ENCODE data around the gene LYG2.

LYG2 gene

DNA sequence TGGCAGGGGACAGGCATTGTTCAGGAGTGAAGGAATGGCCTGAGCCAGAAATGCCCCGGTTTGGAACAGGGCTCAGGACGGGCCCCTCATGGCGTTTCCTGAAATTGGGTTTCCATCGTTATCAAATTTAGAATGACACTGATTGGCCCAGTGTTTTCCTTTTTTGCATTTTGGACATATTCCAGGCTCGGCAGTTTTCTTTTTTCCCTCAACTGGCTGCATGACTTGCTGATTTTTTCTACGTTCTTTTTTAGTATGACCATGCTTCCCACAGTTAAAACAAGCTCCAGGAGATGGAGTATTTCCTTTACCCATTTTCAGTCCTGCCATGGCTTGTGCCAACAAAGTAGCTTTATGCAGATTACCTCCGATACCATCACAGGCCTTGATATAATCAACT, 20.4 kb upstream of the LYG2 start:
- DNase-seq (ENCODE audit: extremely low spot score): no peak
- CTCF ChIA-PET: no interaction called here
- POLR2A ChIA-PET: interaction anchor here (0.6 kb wide), 1 partner anchor 174 kb away, joined by 3 read pairs; no protein-coding TSS in a partner anchor
- no peak for TF ChIP-seq LEF1 (IDR thresholded peaks at IDR 0.05; ENCODE audit: borderline replicate concordance)
- no peak for TF ChIP-seq ZNF384 (IDR thresholded peaks at IDR 0.05)
- no peak for TF ChIP-seq ARNT (IDR thresholded peaks at IDR 0.05)
- no peak for TF ChIP-seq SUZ12 (IDR thresholded peaks at IDR 0.05)
- no peak for TF ChIP-seq BHLHE40 (IDR thresholded peaks at IDR 0.05; ENCODE audit: borderline replicate concordance)

GRCh38 chr2:99261242-99261641, 5.8 kb upstream of the LYG2 start:
- POLR2A ChIA-PET: no interaction called here
- CTCF ChIA-PET: no interaction called here
- TF ChIP-seq ZNF384 (IDR thresholded peaks at IDR 0.05) (no peak), FOXK2 (IDR thresholded peaks at IDR 0.05) (no peak), HDGF (IDR thresholded peaks at IDR 0.05; ENCODE audit: borderline replicate concordance) (no peak), SP1 (IDR thresholded peaks at IDR 0.05) (no peak), ARNT (IDR thresholded peaks at IDR 0.05) (no peak), ELF4 (IDR thresholded peaks at IDR 0.05) (no peak), NFRKB (IDR thresholded peaks at IDR 0.05) (no peak), FOXM1 (IDR thresholded peaks at IDR 0.05; ENCODE audit: borderline replicate concordance) (no peak), LEF1 (IDR thresholded peaks at IDR 0.05; ENCODE audit: borderline replicate concordance) (no peak), SUZ12 (IDR thresholded peaks at IDR 0.05) (no peak), BHLHE40 (IDR thresholded peaks at IDR 0.05; ENCODE audit: borderline replicate concordance) (no peak), TARDBP (IDR thresholded peaks at IDR 0.05) (no peak), CTBP1 (IDR thresholded peaks at IDR 0.05; ENCODE audit: borderline replicate concordance) (no peak)
- TF ChIP-seq, protein P1, sequence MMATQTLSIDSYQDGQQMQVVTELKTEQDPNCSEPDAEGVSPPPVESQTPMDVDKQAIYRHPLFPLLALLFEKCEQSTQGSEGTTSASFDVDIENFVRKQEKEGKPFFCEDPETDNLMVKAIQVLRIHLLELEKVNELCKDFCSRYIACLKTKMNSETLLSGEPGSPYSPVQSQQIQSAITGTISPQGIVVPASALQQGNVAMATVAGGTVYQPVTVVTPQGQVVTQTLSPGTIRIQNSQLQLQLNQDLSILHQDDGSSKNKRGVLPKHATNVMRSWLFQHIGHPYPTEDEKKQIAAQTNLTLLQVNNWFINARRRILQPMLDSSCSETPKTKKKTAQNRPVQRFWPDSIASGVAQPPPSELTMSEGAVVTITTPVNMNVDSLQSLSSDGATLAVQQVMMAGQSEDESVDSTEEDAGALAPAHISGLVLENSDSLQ (IDR thresholded peaks at IDR 0.05): no peak
- no peak for DNase-seq (ENCODE audit: extremely low spot score)

DNA sequence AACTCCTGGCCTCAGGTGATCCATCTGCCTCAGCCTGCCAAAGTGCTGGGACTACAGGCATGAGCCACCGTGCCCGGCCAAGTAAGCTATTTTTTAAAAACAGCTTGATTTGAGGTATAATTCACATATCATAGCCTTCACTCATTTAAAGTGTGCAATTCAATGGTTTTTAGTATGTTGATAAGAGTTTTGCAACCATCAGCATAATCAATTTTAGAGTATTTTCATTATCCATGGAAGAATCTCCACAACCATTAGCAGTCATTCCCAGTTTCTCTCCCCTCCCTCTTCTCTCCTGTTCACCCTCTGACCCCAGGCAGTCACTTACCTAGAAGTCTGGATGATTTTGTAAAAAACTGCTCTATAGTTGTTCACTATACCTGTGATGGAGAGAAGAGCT, 4.7 kb upstream of the LYG2 start:
- no peak for TF ChIP-seq ELF4 (IDR thresholded peaks at IDR 0.05)
- TF ChIP-seq, protein P1 (IDR thresholded peaks at IDR 0.05): no peak
- no peak for TF ChIP-seq SP1 (IDR thresholded peaks at IDR 0.05)
- no peak for TF ChIP-seq BHLHE40 (IDR thresholded peaks at IDR 0.05; ENCODE audit: borderline replicate concordance)
- no peak for TF ChIP-seq FOXA1 (IDR thresholded peaks at IDR 0.05)
- TF ChIP-seq LEF1 (IDR thresholded peaks at IDR 0.05; ENCODE audit: borderline replicate concordance): no peak
- no peak for TF ChIP-seq HDGF (IDR thresholded peaks at IDR 0.05; ENCODE audit: borderline replicate concordance)
- no peak for TF ChIP-seq CTBP1 (IDR thresholded peaks at IDR 0.05; ENCODE audit: borderline replicate concordance)
- no peak for TF ChIP-seq SUZ12 (IDR thresholded peaks at IDR 0.05)
- TF ChIP-seq ZNF384 (IDR thresholded peaks at IDR 0.05): no peak
- no peak for TF ChIP-seq FOXM1 (IDR thresholded peaks at IDR 0.05; ENCODE audit: borderline replicate concordance)
- TF ChIP-seq FOXK2 (IDR thresholded peaks at IDR 0.05): no peak
- no peak for TF ChIP-seq L3MBTL2 (conservative IDR thresholded peaks at IDR 0.05)
- TF ChIP-seq NFRKB (IDR thresholded peaks at IDR 0.05): no peak
- no peak for DNase-seq (ENCODE audit: extremely low spot score)
- ChIA-PET POLR2A (no interaction called here), CTCF (no interaction called here)

DNA sequence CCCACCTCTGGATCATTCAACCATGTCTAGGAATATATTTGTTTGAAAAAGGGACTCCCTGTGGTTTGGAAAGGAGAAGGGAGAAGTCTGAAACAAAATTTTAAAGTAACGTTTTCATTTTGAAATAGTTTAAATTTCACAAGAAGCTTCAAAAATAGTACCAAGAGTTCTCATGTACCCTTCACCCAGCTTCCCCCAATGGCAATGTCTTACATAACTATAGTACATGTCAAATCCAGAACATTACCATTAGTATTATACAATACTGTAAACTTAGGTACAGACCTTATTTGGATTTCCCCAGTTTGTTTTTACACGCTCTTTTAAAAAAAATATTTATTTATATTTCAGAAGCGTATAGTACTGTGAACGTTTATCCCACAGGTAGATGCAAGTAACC, 4.0 kb upstream of the LYG2 start:
- POLR2A ChIA-PET: no interaction called here
- CTCF ChIA-PET: no interaction called here
- DNase-seq (ENCODE audit: extremely low spot score): no peak
- TF ChIP-seq L3MBTL2 (conservative IDR thresholded peaks at IDR 0.05) (no peak), FOXA1 (IDR thresholded peaks at IDR 0.05) (no peak), ELF4 (IDR thresholded peaks at IDR 0.05) (no peak), ZNF384 (IDR thresholded peaks at IDR 0.05) (no peak), BHLHE40 (IDR thresholded peaks at IDR 0.05; ENCODE audit: borderline replicate concordance) (no peak), LEF1 (IDR thresholded peaks at IDR 0.05; ENCODE audit: borderline replicate concordance) (no peak), FOXM1 (IDR thresholded peaks at IDR 0.05; ENCODE audit: borderline replicate concordance) (no peak), TARDBP (IDR thresholded peaks at IDR 0.05) (no peak), FOXK2 (IDR thresholded peaks at IDR 0.05) (no peak), SUZ12 (IDR thresholded peaks at IDR 0.05) (no peak), NFRKB (IDR thresholded peaks at IDR 0.05) (no peak), CTBP1 (IDR thresholded peaks at IDR 0.05; ENCODE audit: borderline replicate concordance) (no peak), SP1 (IDR thresholded peaks at IDR 0.05) (no peak), ARNT (IDR thresholded peaks at IDR 0.05) (no peak), HDGF (IDR thresholded peaks at IDR 0.05; ENCODE audit: borderline replicate concordance) (no peak)
- TF ChIP-seq, protein P1 (IDR thresholded peaks at IDR 0.05): no peak

DNA sequence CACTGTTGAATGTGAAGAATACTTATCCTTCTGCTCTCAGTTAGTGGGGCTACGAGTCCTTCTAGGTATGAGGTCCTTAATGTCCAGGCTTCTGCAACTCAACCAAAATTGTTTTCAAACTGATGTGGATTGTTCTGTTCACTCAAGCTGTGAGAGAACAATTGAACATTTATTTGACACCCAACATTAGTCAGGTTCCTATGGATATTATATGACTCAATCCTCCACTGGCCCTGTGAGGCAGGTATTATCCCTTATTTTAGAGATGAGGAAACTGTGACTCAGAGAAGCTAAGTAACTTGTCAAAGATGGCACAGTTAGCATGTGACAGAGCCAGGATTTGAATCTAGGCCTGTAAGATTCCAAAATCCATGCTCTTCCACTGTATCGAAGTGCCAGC, 1.2 kb upstream of the LYG2 start:
- ChIA-PET POLR2A (no interaction called here), CTCF (no interaction called here)
- TF ChIP-seq SUZ12 (IDR thresholded peaks at IDR 0.05) (no peak), ZNF384 (IDR thresholded peaks at IDR 0.05) (no peak), BHLHE40 (IDR thresholded peaks at IDR 0.05; ENCODE audit: borderline replicate concordance) (no peak), CTBP1 (IDR thresholded peaks at IDR 0.05; ENCODE audit: borderline replicate concordance) (no peak), FOXM1 (IDR thresholded peaks at IDR 0.05; ENCODE audit: borderline replicate concordance) (no peak), ELF4 (IDR thresholded peaks at IDR 0.05) (no peak), HDGF (IDR thresholded peaks at IDR 0.05; ENCODE audit: borderline replicate concordance) (no peak), TARDBP (IDR thresholded peaks at IDR 0.05) (no peak), ARNT (IDR thresholded peaks at IDR 0.05) (no peak), L3MBTL2 (conservative IDR thresholded peaks at IDR 0.05) (no peak), NFRKB (IDR thresholded peaks at IDR 0.05) (no peak)
- TF ChIP-seq, protein P1 (IDR thresholded peaks at IDR 0.05): no peak
- no peak for DNase-seq (ENCODE audit: extremely low spot score)

- CTCF ChIA-PET: no interaction called here
- no peak for DNase-seq (ENCODE audit: extremely low spot score)
- POLR2A ChIA-PET: no interaction called here
- TF ChIP-seq ELF4 (IDR thresholded peaks at IDR 0.05) (no peak), L3MBTL2 (conservative IDR thresholded peaks at IDR 0.05) (no peak), ARNT (IDR thresholded peaks at IDR 0.05) (no peak), FOXA1 (IDR thresholded peaks at IDR 0.05) (no peak), LEF1 (IDR thresholded peaks at IDR 0.05; ENCODE audit: borderline replicate concordance) (no peak), FOXK2 (IDR thresholded peaks at IDR 0.05) (no peak), CTBP1 (IDR thresholded peaks at IDR 0.05; ENCODE audit: borderline replicate concordance) (no peak), TARDBP (IDR thresholded peaks at IDR 0.05) (no peak), FOXM1 (IDR thresholded peaks at IDR 0.05; ENCODE audit: borderline replicate concordance) (no peak), HDGF (IDR thresholded peaks at IDR 0.05; ENCODE audit: borderline replicate concordance) (no peak), BHLHE40 (IDR thresholded peaks at IDR 0.05; ENCODE audit: borderline replicate concordance) (no peak), SP1 (IDR thresholded peaks at IDR 0.05) (no peak), SUZ12 (IDR thresholded peaks at IDR 0.05) (no peak), ZNF384 (IDR thresholded peaks at IDR 0.05) (no peak), NFRKB (IDR thresholded peaks at IDR 0.05) (no peak)
- TF ChIP-seq, protein P1 (IDR thresholded peaks at IDR 0.05): no peak
These were observed 5.5 kb downstream of the LYG2 start for GRCh38 chr2:99249951-99250350.

Measured in HEK293T (cell line).